Measurements from ENCODE around the gene EPHB2.

GRCh38 chr1:22739648-22740385, 29.2 kb downstream of the EPHB2 start:
- TF ChIP-seq ZBTB43 (CRISPR knock-in tag; conservative IDR thresholded peaks at IDR 0.05) (no peak), NRL (CRISPR knock-in tag; IDR thresholded peaks at IDR 0.05; ENCODE audit: borderline replicate concordance) (no peak), NONO (IDR thresholded peaks at IDR 0.05) (no peak), NONO (CRISPR knock-in tag; conservative IDR thresholded peaks at IDR 0.05) (no peak), POLR2AphosphoS5 (IDR thresholded peaks at IDR 0.05; ENCODE audit: low read depth, low read length) (no peak), POLR2A (IDR thresholded peaks at IDR 0.05; ENCODE audit: insufficient read depth in 1 of 2, low read depth in 2 of 2, low read length in 2 of 2) (no peak), CREB1 (IDR thresholded peaks at IDR 0.05) (no peak), CREB1 (CRISPR knock-in tag; IDR thresholded peaks at IDR 0.05) (no peak), ZFP82 (CRISPR knock-in tag; IDR thresholded peaks at IDR 0.05; ENCODE audit: borderline replicate concordance) (no peak), ZNF513 (CRISPR knock-in tag; conservative IDR thresholded peaks at IDR 0.05) (no peak), SP2 (CRISPR knock-in tag; IDR thresholded peaks at IDR 0.05) (no peak), HES4 (CRISPR knock-in tag; IDR thresholded peaks at IDR 0.05; ENCODE audit: borderline replicate concordance) (no peak), MEF2D (CRISPR knock-in tag; IDR thresholded peaks at IDR 0.05) (no peak), ZNF281 (CRISPR knock-in tag; IDR thresholded peaks at IDR 0.05; ENCODE audit: borderline replicate concordance) (no peak), CEBPB (IDR thresholded peaks at IDR 0.05; ENCODE audit: borderline replicate concordance, low read depth, low read length) (no peak), PBX3 (CRISPR knock-in tag; IDR thresholded peaks at IDR 0.05; ENCODE audit: borderline replicate concordance) (no peak)

Data from HepG2 (cell line).